ENCODE results near the gene ANAPC16. TPM values are rescaled to one million over a fixed set of nuclear protein-coding genes. Genes with fewer than 3 reads are reported as not detected.

Gene ANAPC16
- total and polyA plus RNA-seq, 2 experiments from 2014 or later = 77.5 to 126 TPM

GRCh38 chr10:72194949-72195348, 20.9 kb upstream of the ANAPC16 start:
- Histone ChIP-seq H3K36me3 (ENCODE audit: insufficient read depth) (peaks cover 11% of the 10 kb centered on the region; the same call in 1 of the 2 replicates), H3K27ac (ENCODE audit: low read depth) (no peak overlapping the region), H3K4me2 (no peak overlapping the region), H3K4me3 (no peak overlapping the region), H3K27me3 (ENCODE audit: insufficient read depth) (no peaks in the 10 kb centered on the region), H4K20me1 (replicated peaks; ENCODE audit: insufficient read depth) (no peaks in the 10 kb centered on the region), H3F3A (replicated peaks; ENCODE audit: low read depth) (0 out of 2 replicates have a peak, but pooled peaks cover 2% of the 10 kb centered on the region), H2AFZ (no peak overlapping the region), H3K79me2 (replicated peaks; ENCODE audit: insufficient read depth) (no peaks in the 10 kb centered on the region), H3K4me1 (ENCODE audit: insufficient read depth) (no peaks in the 10 kb centered on the region), H3K9me2 (ENCODE audit: insufficient read depth) (no peaks in the 10 kb centered on the region)
- Mint-ChIP-seq H3K4me3 (no peak overlapping the region), H3K9me3 (peaks cover 3% of the 10 kb centered on the region; the same call in 2 of the 3 replicates), H3K27me3 (ENCODE audit: insufficient read depth, low read depth, poor library complexity) (peaks cover 2% of the 10 kb centered on the region), H3K4me1 (no peaks in the 10 kb centered on the region), H3K36me3 (ENCODE audit: low read depth) (peaks cover 43% of the 10 kb centered on the region; the same call in 2 of the 3 replicates), H3K27ac (no peak overlapping the region)
- ATAC-seq (no peak), DNase-seq (ENCODE audit: low spot score) (no peak)
- no peak for TF ChIP-seq ETS1 (IDR thresholded peaks at IDR 0.05)

- Histone ChIP-seq H3K79me2 (replicated peaks; ENCODE audit: insufficient read depth) (no peaks in the 10 kb centered on the region), H3K27ac (ENCODE audit: low read depth) (no peak overlapping the region), H3K36me3 (ENCODE audit: insufficient read depth) (peaks cover 17% of the 10 kb centered on the region; the same call in 1 of the 2 replicates), H3K4me2 (no peak overlapping the region), H3K27me3 (ENCODE audit: insufficient read depth) (no peaks in the 10 kb centered on the region), H3K4me3 (no peak overlapping the region), H3K9me2 (ENCODE audit: insufficient read depth) (no peaks in the 10 kb centered on the region), H2AFZ (no peak overlapping the region), H3F3A (replicated peaks; ENCODE audit: low read depth) (peaks cover 9% of the 10 kb centered on the region; the same call in 1 of the 2 replicates), H4K20me1 (replicated peaks; ENCODE audit: insufficient read depth) (no peaks in the 10 kb centered on the region; the same call in 1 of the 2 replicates), H3K4me1 (ENCODE audit: insufficient read depth) (no peaks in the 10 kb centered on the region)
- Mint-ChIP-seq H3K4me3 (no peak overlapping the region), H3K4me1 (no peaks in the 10 kb centered on the region), H3K27ac (no peak overlapping the region), H3K27me3 (ENCODE audit: insufficient read depth, low read depth, poor library complexity) (peaks cover 2% of the 10 kb centered on the region), H3K36me3 (ENCODE audit: low read depth) (peaks cover 44% of the 10 kb centered on the region; the same call in 2 of the 3 replicates), H3K9me3 (peaks cover 3% of the 10 kb centered on the region; the same call in 2 of the 3 replicates)
- ATAC-seq = no peak
- no peak for DNase-seq (ENCODE audit: low spot score)
- TF ChIP-seq EZH2 (IDR thresholded peaks at IDR 0.05; ENCODE audit: low read depth, unreplicated experiment) (no peak), EZH2phosphoT487 (IDR thresholded peaks at IDR 0.05; ENCODE audit: unreplicated experiment) (no peak), CREB1 (CRISPR knock-in tag; IDR thresholded peaks at IDR 0.05; ENCODE audit: low read depth) (no peak), STAT1 (IDR thresholded peaks at IDR 0.05; ENCODE audit: unreplicated experiment) (no peak), REST (IDR thresholded peaks at IDR 0.05; ENCODE audit: unreplicated experiment) (no peak), JUNB (IDR thresholded peaks at IDR 0.05; ENCODE audit: unreplicated experiment) (no peak), ETS1 (IDR thresholded peaks at IDR 0.05) (no peak), ZNF462 (CRISPR knock-in tag; IDR thresholded peaks at IDR 0.05) (no peak), NANOG (IDR thresholded peaks at IDR 0.05; ENCODE audit: borderline replicate concordance) (no peak), POLR2AphosphoS5 (IDR thresholded peaks at IDR 0.05; ENCODE audit: low read depth) (no peak)
Observed at GRCh38 chr10:72200883-72201282, 14.9 kb upstream of the ANAPC16 start.

Measured in GM23338 (cell line).